AG04449 (cell line): Measurements from ENCODE around the gene PEG3.

Source experiments
- CTCF ChIA-PET: fragments of 350-600 bp; formaldehyde crosslinking; extraction: SDS; loops from one replicate; lab custom pipeline; 2021; ENCODE audit warnings: antibody characterized with exemption; lab: Yijun Ruan, JAX
- POLR2A ChIA-PET: fragments of 400-600, 350-600 bp; formaldehyde crosslinking; extraction: SDS; loops from one replicate; lab custom pipeline; 2020; ENCODE audit warnings: antibody characterized with exemption, inconsistent platforms; lab: Yijun Ruan, JAX
- DNase-seq: peaks from one replicate; pipeline ENCODE4 v3.0.0-alpha.2; 2010; ENCODE audit warnings: low read depth, low spot score
- H3K4me3 ChIP-seq: 2 replicates; pipeline ENCODE4 v1.5.1; 2011; ENCODE audit warnings: low read depth, mild to moderate bottlenecking, control low read depth, low read length
- TF ChIP-seq, protein P1 (sequence below): IDR thresholded peaks from one replicate; pipeline ENCODE4 v1.5.1; 2011; ENCODE audit warnings: mild to moderate bottlenecking, moderate library complexity, low read length, control low read depth, inconsistent platforms; ENCODE audit not compliant: insufficient read depth; ENCODE audit errors: missing control alignments

Gene PEG3

DNA sequence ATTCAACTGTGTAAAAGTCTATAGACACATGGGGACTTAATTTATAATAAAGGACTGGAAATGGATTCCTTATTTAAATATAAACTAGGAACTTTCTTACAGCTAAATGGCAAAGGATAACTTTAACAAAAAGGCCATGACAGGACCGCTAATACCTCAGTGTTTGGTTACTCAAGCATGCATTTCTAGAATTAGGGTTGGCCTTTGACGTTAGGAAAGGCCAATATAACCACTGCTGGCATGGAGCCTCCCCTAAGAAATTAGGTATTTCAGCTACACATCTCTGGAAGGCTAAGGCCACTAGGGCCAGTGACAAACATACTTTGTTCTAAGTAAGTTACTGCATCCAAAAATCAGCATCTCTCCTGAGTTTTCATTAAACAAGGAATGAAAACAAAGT is 9.3 kb downstream of the PEG3 start:
- TF ChIP-seq, protein P1, sequence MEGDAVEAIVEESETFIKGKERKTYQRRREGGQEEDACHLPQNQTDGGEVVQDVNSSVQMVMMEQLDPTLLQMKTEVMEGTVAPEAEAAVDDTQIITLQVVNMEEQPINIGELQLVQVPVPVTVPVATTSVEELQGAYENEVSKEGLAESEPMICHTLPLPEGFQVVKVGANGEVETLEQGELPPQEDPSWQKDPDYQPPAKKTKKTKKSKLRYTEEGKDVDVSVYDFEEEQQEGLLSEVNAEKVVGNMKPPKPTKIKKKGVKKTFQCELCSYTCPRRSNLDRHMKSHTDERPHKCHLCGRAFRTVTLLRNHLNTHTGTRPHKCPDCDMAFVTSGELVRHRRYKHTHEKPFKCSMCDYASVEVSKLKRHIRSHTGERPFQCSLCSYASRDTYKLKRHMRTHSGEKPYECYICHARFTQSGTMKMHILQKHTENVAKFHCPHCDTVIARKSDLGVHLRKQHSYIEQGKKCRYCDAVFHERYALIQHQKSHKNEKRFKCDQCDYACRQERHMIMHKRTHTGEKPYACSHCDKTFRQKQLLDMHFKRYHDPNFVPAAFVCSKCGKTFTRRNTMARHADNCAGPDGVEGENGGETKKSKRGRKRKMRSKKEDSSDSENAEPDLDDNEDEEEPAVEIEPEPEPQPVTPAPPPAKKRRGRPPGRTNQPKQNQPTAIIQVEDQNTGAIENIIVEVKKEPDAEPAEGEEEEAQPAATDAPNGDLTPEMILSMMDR, result no peak
- ChIA-PET POLR2A (no interaction called here), CTCF (no interaction called here)
- no peak for DNase-seq
- H3K4me3 ChIP-seq, result no peak overlapping the region

DNA sequence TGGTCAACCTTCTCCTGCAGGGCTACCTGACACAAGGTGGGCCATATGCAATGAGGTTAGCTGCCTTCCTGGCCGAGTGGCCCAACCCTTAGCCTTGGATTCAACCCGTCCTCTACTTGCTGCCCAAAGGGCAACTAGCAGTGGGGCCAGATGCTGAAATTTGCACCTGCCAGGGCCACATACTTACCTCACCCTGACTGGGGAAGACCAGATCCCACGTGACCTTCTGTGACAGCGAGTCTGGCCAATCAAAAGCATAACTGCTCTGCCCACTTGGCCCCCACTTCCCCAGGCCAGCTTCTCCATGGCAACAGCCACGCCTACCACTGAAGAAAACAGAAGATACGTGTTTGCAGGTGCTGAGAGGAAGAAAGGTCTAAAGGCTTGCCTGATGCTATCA is 10.9 kb downstream of the PEG3 start:
- ChIA-PET POLR2A (no interaction called here), CTCF (no interaction called here)
- DNase-seq, result no peak
- no peak overlapping the region for H3K4me3 ChIP-seq
- TF ChIP-seq, protein P1, result no peak

DNA sequence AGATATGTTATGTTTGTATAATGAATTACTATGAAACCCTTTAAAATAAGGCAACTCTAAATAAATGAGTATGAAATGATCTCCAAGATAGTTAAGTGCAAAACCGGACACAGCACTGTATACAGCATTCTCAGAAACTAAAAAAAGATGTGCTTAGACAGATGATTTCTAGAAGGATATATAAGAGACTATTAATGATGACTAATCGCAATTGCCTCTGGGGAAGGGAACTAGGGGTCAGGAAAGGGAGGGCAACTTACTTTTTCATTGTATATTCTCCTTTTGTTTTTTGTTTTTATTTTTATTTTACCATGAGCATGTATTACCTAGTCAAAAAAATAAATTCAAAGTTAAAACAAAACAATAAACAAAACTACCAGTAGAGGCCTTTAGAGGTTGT is 12.8 kb downstream of the PEG3 start:
- CTCF ChIA-PET, result no interaction called here

DNA sequence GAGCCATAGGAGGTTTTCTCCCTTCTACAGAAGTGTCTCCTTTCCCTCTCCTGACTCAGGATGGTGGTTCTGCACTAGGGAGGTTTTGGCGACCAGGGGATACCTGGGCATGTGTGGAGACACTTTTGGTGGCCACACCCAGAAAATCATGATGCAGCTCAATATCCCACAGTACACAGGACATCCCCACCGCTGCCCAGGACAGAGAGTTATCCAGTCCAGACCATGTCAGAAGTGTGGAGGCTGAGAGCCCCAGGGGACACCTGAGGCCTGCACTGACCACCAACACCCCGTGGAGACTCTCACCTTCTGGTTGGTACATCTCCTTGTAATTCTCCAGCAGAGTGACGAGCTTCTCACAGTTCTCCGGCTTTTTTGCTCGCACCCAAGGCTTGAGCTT is 16.6 kb downstream of the PEG3 start:
- no peak overlapping the region for H3K4me3 ChIP-seq
- no peak for DNase-seq
- TF ChIP-seq, protein P1, result no peak
- ChIA-PET CTCF (no interaction called here), POLR2A (no interaction called here)

More for the DNA sequence above, 12.8 kb downstream of the PEG3 start:
- DNase-seq, result no peak
- POLR2A ChIA-PET, result no interaction called here
- TF ChIP-seq, protein P1, result no peak
- H3K4me3 ChIP-seq, result no peak overlapping the region

DNA sequence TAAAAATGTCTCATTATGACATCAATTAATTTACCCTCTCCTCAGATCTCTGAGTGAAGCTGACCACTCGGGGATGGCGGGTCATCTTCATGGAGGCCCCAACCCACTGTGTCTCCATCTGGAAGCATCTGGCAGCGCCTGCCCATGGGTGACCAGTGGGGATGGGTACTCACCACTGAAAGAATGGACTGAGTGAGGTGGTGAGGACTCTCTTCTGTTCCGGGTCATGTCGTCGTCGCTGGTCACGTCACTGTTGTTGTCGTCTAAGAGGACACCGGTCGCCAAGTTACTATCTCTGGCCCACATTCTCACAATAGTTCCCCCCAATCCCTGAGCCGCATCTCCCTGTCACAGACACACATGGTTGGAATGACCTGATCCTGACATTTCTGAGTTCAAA is 17.1 kb downstream of the PEG3 start:
- no peak for DNase-seq
- H3K4me3 ChIP-seq, result no peak overlapping the region
- ChIA-PET POLR2A (no interaction called here), CTCF (no interaction called here)
- TF ChIP-seq, protein P1, result no peak

DNA sequence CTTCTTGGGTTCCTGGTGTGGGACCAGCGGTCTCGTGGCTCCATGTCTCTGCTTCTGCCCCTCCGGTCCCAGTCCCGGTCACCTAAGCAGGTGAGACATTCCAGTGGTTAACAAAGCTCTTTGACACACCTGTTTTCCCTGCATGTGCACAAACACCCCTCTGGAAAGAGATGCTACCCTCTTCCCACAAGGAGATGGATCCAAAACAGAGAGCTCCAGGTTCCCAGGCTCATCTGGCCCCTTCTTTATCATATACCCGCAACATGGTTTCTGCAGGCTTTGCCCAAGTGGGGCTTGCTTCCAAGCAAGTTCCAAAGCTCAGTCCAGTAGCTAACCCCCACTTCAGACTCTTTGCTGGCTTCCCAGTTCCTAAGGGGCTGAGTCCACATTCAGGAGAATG is 17.8 kb downstream of the PEG3 start:
- TF ChIP-seq, protein P1, result no peak
- ChIA-PET CTCF (no interaction called here), POLR2A (no interaction called here)
- DNase-seq, result no peak
- no peak overlapping the region for H3K4me3 ChIP-seq

DNA sequence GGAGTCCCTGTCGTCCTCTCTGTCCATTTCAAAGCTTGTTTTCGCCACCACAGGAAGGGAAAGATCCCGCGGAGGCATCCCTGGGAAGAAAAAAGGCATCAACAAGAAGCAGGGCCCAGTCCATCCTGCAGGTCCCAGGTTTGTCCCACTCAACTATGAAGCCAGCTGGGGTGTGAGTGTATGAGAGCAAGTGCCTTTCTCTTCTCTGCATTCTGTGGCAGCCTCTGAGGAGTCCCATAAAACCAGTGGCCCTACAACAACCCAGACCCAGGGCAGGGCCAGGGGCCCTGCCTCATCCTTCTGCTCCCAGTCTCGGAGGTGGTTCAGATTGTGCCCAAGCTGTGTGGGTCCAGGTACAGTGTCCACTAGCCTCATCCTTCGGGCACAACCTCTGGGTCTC is 18.9 kb downstream of the PEG3 start:
- no peak for DNase-seq
- POLR2A ChIA-PET, result no interaction called here
- TF ChIP-seq, protein P1, result no peak
- CTCF ChIA-PET, result no interaction called here
- no peak overlapping the region for H3K4me3 ChIP-seq
